Measurements from ENCODE around the gene IL36B.

The IL36B gene

DNA sequence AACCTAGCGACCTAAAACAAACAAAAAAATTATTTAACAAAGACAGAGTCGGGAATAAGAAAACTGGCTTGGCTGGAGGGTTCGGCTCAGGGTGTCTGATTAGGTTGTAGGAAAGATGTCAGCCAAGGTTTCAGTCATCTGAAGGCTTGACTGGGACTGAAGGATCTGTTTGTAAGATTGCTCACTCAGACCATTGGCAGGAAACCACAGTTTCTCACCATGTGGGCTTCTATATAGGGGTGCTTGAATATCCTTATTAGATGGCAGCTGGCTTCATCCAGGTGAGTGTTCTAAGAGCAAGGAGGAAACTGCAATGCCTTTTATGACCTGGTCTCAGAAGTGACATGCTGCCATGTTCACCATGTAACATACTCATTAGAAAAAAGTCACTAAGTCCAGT lies 999 bp upstream of the IL36B start:
- DNase-seq (ENCODE audit: low read depth in 2 of 2): no peak

DNA sequence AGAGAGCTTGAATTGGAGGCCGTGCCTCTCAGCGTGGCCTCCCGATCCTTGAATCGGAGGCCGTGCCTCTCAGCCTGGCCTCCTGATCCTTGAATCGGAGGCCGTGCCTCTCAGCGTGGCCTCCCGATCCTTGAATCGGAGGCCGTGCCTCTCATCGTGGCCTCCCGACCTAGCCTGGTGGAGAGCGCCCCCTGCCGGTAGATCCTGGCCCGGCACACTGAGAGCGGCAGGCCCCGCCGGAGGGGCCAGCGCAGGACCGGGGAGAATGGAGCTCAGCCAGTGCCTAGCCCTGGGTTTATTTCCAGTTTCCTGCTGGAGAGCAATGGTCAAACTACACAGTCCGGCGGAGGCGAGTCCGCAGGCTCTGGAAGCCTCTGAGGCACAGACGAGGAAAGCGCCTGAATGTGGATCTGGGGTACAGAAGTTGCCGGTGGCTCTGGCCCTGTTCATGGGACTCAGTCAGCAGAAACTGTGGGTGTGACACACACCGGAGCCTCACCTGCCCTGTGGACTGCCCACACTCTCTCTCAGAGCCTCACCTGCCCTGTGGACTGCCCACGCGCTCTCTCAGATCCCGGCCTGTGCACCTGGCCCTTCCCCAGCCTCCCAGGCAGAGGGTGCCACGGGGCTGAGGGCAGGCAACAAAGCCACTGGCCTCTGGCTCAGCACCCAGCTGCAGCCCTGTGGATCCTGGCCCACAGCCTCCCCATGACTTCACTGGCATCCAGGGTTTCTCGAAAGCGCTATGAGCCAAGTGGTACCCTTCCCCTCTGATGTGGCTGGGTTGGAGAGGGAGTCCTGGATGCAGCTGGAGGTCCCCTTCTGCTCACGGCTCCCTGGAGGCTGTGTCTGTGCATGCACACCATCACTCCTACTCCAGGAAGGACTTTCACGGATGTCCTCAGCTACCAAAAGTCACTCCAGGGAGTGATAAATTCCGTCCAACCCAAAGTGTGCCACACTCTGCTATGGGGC lies 1.5 kb downstream of the IL36B start:
- DNase-seq (ENCODE audit: low read depth in 2 of 2): no peak

DNA sequence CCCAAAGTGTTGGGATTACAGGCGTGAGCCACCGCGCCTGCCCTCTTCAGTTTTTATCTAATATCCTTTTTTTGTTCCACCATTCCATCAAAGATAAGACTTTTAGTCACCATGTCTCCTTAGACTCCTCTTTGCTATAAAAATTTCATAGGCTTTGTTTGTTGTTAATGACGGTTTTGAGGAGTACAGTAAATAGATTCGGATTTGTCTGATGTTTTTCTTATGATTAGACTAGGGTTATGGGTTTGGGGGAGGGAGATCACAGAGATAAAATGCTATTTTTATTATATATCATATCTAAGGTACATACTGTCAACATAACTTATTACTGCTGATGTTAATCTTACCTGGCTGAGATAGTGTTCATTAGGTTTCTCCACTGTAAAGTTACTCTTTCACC lies 6.2 kb downstream of the IL36B start:
- no peak for DNase-seq (ENCODE audit: low read depth in 2 of 2)

DNA sequence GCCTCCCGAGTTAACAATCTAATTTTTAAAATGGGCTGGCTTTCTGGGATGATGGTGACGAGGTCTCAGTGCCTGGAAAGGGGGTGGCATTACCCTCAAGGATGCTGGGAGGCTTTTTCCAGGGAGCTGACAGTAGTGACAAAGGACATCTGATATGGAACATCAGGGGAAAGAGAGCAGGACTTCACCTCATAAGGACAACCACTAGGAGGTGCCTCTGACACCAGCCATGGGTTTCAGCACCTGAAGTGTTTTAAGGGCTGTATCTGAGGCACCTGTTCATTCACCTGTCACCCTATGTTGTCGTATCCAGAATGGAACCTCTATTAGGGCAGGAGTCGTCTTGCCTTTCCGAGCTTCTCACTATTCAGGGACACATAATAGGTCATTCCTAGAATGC lies 10.8 kb downstream of the IL36B start:
- DNase-seq (ENCODE audit: low read depth in 2 of 2): no peak

DNA sequence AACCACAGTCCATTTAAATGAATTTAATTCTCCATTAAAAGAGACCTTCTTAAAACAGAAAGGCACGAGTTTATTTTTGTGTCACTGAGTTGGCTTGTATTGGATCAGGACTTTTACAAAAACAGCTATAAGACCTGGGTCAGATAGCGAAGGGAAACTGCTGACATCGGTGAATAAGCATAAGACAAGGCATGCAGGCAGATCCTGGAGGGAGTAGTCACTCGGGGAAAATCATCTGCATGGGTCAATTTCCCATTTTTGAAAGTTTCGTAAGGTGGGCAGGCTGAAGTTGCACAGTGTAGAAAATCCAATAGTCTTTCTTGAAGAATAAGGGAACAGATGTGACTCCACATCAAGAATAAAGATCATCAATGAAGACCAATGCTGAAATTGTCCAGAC lies 12.9 kb downstream of the IL36B start:
- no peak for DNase-seq (ENCODE audit: low read depth in 2 of 2)

DNA sequence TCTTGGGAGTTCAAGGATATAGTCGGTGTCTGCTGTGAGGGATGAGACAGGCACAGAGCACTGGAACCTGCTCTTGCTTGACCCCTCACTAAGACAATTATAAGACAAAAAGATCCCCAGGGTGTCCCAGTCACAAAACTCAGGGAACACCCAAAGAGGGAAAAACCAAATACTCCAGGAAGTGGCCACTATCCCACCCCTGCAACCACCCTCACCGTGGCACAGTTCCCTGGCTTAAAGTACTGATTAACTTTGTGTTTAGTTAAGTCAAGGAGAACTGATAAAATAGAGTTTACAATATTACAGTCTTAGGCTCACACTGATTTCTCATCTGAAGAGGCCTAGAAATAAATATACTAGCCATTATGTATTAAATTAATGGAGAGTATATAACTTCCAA lies 13.5 kb downstream of the IL36B start:
- no peak for DNase-seq (ENCODE audit: low read depth in 2 of 2)

DNA sequence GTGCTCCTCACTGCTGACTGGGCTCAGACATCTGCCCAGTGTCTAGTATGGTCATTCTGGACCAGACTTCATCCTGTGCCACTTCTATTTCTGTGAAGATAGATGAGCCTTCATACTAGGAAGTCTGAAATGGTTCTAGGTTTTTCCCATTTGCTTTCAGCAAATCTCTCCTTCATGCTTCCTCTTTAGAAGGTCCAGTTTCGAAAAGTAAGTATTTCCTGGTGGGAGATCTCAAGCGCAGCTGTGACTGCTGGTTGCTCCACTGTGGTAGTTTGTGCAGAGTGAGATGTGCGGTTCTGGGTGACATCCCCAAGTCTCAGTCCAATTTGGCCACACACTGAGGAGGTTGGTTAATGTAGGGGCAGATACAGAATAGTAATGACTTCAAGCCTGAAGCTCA lies 14.4 kb downstream of the IL36B start:
- DNase-seq (ENCODE audit: low read depth in 2 of 2): no peak

DNA sequence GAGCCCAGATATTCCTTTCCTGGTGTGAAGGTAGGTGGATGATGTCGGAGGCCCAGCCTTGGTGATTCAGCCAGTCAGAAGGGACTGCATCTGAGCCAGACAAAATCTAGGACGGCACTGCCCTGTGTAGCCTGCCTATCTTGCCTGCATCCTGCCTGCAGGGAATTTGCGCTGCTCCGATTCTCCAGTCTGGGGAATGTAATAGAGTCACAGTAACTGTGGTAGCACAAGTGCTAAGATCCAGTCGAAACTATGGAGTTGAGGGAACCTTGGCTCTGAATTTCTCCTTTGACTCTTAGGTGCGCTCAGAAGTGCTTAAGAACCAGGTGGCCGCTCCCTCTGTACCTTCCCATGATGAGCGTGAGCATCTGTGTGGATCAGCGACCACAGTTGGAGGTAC lies 15.9 kb downstream of the IL36B start:
- no peak for DNase-seq (ENCODE audit: low read depth in 2 of 2)

DNA sequence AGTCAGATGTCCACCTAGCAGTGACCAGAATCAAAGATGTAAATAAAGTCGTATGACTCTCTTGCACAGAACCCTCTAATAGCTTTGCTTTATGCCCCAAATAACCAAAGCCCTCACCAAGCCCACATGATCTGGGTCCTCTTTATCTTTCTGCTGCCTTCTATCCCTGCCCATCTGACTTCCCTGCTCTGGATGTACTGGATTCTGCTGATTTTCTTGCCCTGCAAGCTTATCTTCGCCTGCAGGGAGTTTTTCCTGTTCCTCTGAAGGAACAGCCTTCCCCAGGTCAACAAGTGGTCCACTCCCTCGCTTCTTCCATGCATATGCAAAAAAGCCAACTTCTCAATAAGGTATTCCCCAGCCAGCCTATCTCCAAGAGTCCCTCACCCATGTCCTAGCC lies 18.7 kb downstream of the IL36B start:
- no peak for DNase-seq (ENCODE audit: low read depth in 2 of 2)

DNA sequence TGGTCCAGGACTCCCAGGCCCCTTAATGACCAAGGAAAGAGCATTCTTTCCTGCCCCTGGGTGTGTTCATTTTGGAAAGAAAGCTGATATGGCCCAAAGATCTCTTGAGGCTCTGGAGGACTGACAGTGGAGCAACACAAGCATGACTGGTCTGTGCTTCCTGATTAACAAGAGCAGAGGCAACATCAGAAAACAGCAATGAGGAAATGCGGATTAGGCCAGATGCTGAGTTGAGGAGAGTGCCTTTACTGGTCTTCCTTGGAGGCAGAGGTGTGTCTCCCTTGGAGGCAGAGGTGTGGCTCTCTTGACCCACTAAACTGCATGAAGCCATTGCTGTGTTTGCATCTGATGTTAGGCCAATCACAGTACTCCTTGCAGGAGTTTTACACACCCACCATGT lies 19.9 kb downstream of the IL36B start:
- DNase-seq (ENCODE audit: low read depth in 2 of 2): no peak

DNA sequence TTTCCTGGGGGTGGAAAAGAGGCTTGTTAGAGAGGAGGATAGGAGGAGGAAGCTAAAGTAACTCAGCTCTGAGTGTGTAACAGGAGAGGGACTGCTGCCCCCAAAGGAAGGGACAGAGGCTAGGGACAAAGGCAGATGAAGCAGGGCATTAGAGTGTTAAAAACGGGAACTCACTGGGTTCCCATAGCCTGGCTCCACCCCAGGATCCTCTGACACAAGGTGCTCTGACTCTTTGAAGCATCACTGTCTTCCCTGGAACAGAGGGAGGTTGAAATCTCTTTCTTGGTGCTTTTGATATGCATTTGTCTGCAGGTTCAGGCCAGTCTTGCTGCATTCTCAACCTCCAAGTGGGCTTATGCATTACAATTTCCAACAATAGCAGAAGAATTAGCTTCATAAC lies 24.6 kb downstream of the IL36B start:
- DNase-seq (ENCODE audit: low read depth in 2 of 2): no peak

DNA sequence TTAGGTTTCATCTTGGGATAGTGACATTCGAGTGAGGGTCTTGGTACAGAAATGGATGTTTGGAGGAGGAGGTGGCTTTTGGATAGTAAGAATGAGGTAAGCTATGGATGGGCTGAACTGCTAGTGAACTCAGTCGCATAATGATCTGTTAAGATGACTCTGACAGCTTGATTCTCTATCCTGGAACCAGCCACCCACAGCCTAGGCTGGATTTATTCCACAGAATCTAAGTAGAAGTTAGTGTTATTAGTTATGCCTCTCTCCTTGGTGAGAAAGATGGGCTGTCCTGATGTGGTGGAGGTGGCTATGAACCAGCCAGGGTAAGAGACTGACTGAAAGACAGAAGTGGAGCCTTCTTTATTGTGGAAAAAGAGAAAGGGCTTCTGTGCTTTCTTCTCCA lies 25.0 kb downstream of the IL36B start:
- DNase-seq (ENCODE audit: low read depth in 2 of 2): no peak

DNA sequence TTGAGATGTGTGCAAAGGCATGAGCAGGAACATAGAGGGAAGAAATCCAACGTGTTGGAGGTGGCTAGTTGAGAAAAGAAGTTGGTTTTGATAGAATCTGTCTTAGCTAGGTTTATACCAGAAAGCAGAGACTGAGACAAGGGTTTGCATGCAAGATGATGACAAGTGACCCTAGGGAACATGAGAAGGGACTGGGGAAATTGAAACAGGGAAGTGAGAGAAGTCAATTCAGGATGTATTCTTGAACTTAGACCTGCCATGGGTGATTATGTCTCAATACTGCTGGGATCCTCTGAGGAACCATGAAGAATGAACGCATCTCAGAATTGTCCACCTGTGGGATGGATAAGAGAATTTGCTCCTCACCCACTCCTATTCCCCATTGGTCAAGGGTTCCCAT lies 26.9 kb downstream of the IL36B start:
- DNase-seq (ENCODE audit: low read depth in 2 of 2): no peak

DNA sequence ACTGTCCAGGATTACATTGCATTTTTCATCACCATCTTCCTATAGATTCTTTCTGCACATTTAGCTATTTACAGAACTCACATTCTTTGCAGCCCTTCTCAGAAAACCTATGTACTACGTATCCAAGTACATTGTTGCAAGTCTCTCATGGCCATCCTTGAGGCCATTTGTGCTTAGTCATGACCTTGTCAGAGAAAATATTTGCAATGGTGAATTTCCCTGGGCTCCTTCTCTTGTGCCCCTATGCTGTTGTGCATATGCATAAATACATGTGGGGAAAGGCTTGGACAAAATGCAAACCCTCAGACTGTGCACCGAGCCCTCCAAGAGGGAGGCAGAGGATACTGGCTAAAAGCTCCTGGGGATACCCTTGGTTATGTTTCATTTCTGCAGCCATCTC lies 27.9 kb downstream of the IL36B start:
- no peak for DNase-seq (ENCODE audit: low read depth in 2 of 2)

DNA sequence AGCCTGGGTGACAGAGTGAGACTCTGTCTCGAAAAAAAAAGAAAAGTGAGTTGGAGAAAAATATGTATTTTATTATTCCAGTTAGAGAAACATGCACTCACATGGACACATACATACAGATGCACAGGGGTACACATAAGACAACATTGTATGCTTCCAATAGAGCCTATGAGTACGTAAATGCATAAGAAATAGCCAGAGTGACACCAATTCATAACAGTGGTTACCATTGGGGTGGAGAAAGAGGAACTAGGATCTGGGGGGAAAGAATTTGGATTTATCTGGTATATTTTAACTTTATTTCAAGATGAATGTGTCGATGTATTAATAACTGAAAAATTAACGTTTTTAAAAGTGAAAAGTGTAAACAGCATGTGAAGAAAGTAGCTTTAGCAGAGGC lies 31.4 kb downstream of the IL36B start:
- DNase-seq (ENCODE audit: low read depth in 2 of 2): no peak

DNA sequence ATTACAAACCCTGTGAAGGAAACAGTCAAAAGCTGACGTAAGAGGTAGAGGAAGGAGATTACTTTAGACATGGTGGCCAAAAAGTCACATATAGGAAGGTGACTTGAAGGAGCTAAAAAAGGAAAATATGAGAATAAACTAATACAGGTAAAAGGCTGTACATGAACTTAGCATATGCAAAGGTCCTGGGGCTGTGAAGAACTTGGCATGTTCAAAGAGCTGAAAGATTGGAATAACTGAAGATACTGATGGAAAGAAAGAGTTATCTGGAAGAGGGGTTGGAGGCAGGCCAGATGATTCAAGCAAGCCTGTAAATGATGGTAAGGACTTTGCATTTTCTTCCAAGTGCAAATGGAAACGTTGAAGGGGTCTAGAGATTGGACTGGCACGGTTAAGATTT lies 34.2 kb downstream of the IL36B start:
- DNase-seq (ENCODE audit: low read depth in 2 of 2): no peak

DNA sequence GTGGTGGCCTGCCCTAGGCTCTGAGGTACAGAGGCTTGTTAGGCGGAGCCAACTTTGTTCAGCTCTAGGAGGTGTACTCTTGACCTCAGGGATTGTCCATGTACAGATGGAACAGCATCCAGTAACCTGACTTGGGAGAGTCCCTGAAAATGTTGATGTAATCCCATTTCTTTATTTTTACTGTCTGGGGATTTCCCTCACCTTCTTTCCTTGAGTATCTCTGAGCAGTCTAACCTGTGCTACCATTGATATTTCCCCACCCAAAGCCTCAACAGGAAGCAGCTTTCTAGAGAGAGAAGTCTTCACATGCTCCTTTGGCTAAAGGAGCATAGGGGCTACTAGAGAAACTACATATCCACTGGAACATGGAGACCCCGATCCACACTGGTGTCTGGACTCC lies 37.0 kb downstream of the IL36B start:
- DNase-seq (ENCODE audit: low read depth in 2 of 2): no peak

DNA sequence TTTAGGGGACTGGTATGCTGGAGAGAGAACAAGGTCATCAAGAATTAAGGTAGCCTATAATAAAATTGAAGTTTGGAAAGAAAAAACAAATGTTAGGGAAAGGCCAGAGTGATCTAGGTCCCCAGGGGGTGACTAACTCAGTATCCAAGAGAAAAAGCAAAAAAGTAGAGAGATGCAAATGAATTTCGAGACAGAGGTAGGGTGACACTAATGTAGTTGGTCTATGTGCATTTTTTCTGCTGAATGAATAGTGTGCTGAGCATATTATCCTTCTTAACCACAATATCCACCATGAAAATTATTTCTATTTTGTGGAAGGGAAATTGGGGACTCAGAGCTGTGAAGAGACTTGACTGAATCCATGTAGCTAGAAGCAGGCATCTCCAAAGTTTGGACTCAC lies 37.6 kb downstream of the IL36B start:
- no peak for DNase-seq (ENCODE audit: low read depth in 2 of 2)

DNA sequence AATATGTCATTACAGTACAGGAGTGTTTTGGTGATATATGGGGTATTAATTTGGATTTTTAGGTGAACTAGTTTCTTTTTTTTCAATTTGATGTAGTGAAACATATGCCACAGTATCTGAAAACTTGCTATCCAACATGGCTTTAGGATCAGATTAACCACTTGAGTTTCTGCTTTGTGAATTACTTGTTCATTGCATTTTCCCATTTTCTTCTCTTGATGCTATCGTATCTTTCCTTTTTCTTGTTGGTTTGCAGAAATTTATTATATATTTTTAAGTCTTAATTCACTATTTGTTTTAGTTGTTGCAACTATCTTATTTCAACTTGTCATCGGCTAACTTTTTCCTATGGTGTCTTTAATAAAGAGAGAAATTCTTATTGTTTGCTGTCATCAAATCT lies 38.6 kb downstream of the IL36B start:
- DNase-seq (ENCODE audit: low read depth in 2 of 2): no peak

DNA sequence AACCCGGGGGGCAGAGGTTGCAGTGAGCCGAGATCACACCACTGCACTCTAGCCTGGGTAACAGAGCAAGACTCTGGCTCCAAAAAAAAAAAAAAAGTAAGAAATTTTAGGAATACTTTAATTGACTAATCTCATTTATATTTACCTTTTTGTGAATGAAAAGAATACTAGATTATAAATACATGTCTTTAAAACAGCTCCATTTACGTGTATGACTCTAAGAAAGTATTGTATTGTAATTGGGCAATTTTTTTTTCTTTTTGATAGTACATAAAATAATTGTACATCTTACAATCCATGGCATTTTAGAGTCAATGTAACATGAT lies 39.4 kb downstream of the IL36B start:
- DNase-seq (ENCODE audit: low read depth in 2 of 2): no peak

DNA sequence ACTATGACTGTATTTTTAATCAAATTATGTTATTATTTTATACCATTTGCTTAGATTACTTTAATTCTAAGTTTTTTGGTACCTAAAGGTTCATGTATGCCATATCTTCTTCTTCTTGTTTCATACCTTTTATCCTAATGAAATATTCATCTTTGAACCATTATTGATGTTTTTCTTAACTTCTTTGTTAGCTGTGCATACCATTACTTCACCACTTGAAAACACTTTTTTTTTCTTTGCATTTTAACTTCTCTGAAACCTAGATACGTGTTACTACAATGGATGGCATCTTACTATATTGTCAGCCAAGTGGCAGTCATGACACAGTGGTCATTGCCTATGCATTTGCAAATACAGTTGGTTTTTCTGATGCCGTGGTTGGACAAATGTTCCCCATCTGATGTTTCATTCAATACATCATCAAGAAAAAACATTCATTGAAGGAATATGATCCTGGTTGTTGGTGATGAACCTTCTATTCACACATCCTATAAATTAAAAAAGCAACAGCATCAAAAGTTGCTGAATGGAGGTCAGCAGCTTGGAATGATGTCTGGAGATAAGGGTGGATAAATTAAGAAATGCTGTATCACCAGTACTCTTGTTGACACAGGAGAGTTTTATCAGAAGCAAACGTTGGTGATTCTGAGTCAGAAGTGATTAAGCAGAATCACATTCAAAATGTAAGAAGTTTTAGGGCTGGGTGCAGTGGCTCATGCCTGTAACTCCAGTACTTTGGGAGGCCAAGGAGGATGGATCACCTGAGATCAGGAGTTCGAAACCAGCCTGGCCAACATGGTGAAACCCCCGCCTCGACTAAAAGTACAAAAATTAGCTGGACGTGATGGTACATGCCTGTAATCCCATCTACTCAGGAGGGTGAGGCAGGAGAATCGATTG lies 40.0 kb downstream of the IL36B start:
- DNase-seq (ENCODE audit: low read depth in 2 of 2): no peak

DNA sequence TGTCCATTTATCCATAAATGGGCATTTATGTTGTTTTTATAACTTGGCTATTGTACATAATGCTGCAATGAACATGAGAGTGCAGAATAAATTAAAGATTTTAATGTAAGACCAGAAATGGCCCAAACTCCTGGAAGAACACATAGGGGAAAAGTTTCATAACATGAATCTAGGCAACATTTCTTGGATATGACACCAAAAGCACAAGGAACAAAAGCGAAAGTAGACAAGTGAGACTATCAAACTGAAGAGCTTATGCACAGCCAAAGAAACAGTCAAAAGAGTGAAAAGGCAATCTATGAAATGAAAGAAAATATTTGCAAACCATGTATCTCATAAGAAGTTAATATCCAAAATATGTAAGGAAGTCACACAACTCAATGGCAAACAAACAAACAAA lies 41.6 kb downstream of the IL36B start:
- no peak for DNase-seq (ENCODE audit: low read depth in 2 of 2)

DNA sequence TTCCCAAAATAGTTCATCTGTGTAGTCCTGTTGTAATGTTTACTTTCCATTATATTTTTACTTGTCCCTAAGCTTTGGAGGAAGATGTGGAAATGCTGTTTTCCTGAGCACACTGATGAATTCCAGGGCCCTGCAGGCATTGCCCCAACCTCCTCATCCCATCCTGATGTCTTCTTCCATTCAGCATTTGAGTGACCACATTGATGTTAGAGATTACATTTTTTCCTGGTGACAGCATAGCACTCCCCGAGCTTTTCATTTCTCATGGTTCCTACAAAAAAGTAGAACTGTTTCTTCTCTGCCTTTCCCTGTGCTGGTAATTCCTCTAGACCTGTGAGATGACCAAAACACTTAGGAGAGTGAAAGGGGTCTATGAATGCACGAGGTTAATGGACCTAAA lies 42.6 kb downstream of the IL36B start:
- DNase-seq (ENCODE audit: low read depth in 2 of 2): no peak

Measured in fibroblast of skin of left biceps (primary cell).